H54 (cell line): ENCODE results near the gene ZNF598.

ENCODE experiments used
- DNase-seq: peaks from one replicate; pipeline ENCODE4 v3.0.0; 2011; ENCODE audit warnings: low spot score, mixed read lengths; ENCODE audit not compliant: insufficient read length
- FAIRE-seq: peaks from 3 replicates; lab custom pipeline; 2011; peaks lifted over from hg19 to GRCh38; lab: Jason Lieb, UNC
- POLR2A ChIP-seq: IDR thresholded peaks from 2 replicates; pipeline ENCODE4 v1.6.1; 2011; ENCODE audit warnings: low read depth, mild to moderate bottlenecking, low read length

Gene ZNF598

DNA sequence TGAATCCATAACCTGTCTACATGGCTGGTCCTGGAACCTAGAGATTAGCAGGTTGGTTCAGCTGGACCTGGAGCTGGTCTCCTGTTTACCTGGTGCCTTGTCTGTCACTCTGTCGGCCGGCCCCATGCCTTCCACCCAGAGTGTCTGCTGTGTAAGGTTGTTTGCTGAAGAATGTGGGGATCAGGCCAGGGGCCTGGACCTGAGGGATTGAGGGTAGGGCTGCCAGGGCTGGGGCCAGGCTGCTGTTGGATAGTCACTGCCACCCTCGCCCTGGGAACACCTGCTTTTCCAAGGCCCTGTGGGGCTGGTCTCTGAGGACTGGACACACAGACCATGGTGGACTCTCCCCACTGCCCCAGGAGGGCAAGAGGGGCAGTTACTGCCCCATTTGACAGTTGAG is 18.5 kb upstream of the ZNF598 start:
- TF ChIP-seq POLR2A = no peak
- FAIRE-seq (no peak), DNase-seq (no peak)

GRCh38 chr16:2027024-2028010 is 17.7 kb upstream of the ZNF598 start:
- peak; percentile 7; the same call in 1 of the 2 replicates for TF ChIP-seq POLR2A
- FAIRE-seq (peak; percentile 11), DNase-seq (peak; percentile 72)

DNA sequence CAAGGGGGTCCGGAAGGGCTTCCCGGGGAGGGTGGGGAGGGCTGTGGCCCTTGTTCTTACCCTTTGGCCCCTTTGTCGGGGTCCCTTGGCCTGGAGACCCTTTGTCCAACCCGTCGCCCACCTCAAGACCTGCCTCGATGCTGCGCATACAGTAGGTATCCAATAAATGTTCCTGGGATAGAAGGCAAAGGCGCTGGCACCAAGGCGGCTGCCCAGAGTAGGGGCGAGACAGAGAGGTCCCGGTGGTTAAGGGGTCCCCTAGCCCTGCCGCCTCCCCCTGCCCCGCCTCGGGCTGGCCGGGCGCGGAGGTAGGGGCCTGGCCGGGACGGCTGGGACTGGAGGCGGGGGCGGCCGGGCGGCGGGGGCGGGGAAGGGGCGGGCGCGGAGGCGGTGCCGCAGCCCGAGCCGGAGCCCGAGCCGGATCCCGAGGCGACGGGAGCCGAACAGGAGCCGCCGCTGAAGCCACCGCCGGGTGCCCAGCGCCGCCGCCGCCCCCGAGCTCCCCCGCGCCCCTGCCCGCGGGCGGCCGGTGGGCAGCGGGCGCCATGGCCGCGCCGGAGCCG is 16.9 kb upstream of the ZNF598 start, which contains the start of gene NHERF2:
TSS of gene NHERF2 (plus strand) at position 442 of the 563 bp plus-strand sequence. CDS start at position 546, 104 bp downstream.
- no peak for FAIRE-seq
- DNase-seq = no peak
- peak; percentile 34; the same call in 1 of the 2 replicates for TF ChIP-seq POLR2A

DNA sequence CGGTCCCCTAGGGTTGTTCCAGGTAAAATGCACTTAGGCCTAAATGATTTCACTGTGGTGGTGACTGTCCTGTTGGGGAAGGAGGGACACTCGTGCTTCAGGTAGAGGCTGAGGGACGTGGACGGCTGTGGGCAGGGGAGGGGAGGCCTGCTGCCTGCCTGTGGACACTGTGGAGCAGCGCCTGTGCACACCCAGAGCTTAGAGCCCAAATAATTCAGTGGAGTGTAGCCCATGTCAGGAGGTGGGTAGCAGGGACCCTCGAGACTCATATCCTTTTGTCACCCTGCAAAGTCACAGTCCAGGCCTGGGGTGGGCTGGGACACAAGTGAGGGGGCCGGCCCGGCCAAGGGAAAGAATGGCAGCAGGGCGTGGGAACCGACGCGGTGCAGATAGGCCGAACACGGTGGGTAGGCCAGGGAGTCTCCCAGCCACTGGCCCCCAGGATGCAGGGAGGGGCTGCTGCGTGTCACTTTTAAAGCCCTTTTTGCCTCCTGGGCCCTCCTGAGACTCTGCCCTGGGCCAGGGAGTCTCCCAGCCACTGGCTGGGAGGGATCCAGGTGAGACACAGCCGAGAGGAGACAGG is 16.3 kb upstream of the ZNF598 start:
- no peak for TF ChIP-seq POLR2A
- no peak for FAIRE-seq
- DNase-seq = no peak

DNA sequence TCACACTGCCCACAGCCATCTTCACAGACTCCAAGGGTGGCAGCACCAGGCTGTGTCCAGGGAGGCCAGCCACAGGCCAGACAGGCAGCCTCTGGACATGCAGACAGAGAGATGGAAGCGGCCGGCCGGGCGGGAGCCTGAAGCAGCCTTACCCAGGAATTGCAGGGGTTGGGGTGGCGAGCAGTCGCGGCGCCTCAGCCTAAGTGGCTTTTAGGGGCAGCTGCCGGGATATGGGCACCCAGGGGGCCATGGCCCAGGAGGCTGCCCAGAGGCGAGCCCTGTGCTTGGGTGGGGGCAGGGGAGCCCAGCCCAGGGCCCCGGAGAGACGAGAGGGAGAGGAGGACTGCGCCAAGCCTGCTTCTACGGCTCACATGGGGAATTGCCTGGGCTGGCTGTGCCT is 15.6 kb upstream of the ZNF598 start:
- DNase-seq (no peak), FAIRE-seq (no peak)
- no peak for TF ChIP-seq POLR2A

DNA sequence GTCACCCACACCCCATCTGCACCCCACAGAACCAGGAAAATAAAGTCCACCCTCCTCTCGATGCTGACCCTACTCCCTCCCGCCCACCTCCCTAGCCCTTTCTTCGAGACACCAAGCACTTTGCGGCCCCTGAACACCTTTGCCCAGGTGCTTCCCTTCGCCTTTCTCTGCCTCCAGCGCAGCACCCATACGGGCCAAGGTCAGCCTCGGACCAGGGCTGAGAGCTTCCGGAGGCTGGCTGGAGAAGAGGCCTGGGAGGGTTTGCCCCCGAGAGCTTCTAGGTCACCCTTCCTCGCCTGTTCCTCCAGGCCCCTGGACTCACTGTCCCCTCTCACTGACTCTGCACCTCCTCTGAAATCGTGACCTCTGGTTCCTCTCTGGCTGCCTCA is 14.4 kb upstream of the ZNF598 start:
- no peak for TF ChIP-seq POLR2A
- no peak for FAIRE-seq
- DNase-seq = no peak

- DNase-seq = peak; percentile 99
- no peak for FAIRE-seq
- no peak for TF ChIP-seq POLR2A
Observed at GRCh38 chr16:2023092-2024031, 13.7 kb upstream of the ZNF598 start.

DNA sequence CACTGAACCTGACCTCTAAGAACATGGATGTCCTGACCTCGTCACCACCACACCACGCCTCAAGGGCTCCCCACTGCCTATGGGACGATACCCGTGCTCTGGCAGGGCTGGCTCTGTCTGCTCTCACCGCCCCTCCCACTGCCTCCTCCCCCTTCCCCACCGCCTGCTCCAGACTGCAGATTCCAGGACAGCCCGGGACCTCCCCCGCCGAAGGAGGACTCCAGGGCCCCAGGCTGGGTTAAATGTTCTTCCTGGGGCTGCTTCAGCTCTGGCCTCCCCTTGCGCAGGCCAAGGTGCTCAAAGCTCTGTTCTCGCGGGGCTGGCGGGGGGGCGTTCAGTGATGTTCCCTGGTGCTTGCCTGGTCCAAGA is 13.1 kb upstream of the ZNF598 start:
- FAIRE-seq (no peak), DNase-seq (no peak)
- TF ChIP-seq POLR2A = no peak

DNA sequence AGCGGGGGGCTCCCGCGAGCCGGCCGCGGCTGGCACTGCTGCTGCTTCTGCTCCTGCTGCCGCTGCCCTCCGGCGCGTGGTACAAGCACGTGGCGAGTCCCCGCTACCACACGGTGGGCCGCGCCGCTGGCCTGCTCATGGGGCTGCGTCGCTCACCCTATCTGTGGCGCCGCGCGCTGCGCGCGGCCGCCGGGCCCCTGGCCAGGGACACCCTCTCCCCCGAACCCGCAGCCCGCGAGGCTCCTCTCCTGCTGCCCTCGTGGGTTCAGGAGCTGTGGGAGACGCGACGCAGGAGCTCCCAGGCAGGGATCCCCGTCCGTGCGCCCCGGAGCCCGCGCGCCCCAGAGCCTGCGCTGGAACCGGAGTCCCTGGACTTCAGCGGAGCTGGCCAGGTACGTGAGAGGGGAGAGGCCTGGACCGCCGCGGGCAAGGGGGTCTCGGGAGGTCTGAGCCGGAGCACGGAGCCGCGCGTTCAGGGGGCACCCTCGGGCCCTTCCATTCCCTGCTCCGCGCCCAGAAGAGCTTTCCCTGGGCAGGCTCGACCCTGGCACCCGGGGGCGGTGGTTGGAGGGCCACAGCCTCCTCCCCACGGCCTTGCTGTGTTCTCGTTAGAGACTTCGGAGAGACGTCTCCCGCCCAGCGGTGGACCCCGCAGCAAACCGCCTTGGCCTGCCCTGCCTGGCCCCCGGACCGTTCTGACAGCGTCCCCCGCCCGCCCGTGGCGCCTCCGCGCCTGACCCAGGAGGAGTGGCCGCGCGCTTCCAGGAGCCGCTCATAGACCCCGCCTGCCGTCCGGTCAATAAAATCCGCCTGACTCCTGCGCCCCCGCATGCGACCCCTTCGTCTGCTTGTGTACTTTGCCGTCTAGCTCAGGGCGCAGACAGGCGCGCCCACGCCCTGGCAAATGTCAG is 10.6 kb upstream of the ZNF598 start:
- FAIRE-seq (no peak), DNase-seq (no peak)

GRCh38 chr16:2019518-2019920 is 9.9 kb upstream of the ZNF598 start, which contains the start of gene NPW:
Gene NPW (plus strand): TSS chr16:2019785.
- no peak for TF ChIP-seq POLR2A
- FAIRE-seq = no peak
- no peak for DNase-seq

More for the DNA sequence above, 10.6 kb upstream of the ZNF598 start:
- no peak for TF ChIP-seq POLR2A

- no peak for FAIRE-seq
- no peak for TF ChIP-seq POLR2A
- no peak for DNase-seq
Observed at GRCh38 chr16:2016407-2016922, 6.8 kb upstream of the ZNF598 start.

DNA sequence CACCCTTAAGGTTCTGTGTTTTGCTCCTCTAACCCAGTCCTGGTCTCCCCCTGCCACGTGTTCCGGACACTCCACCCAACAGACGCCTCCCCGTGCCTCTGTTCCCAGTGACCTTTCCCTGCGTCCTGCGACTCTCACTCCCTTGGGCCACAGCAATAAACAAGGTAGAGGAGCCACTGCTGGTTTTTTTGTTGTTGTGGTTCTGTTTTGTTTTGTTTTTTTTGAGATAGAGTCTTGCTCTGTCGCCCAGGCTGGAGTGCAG is 6.3 kb upstream of the ZNF598 start:
- DNase-seq (no peak), FAIRE-seq (no peak)
- no peak for TF ChIP-seq POLR2A
